ENCODE data around the gene SP4. TPM values are rescaled to one million over a fixed set of nuclear protein-coding genes. Genes with fewer than 3 reads are reported as not detected.

Gene SP4
- total RNA-seq, 2 donors from 2014 or later = 5.3 to 6.0 TPM

GRCh38 chr7:21538936-21539495, 111.1 kb downstream of the SP4 start:
- no peak for DNase-seq
- Histone ChIP-seq H3K36me3 (replicated peaks in 1 of 2; ENCODE audit: insufficient read depth in 1 of 2, low read depth in 2 of 2) (no peaks in the 10 kb centered on the region), H3K4me3 (no peak overlapping the region), H3K27ac (no peak overlapping the region), H3K9me3 (no peaks in the 10 kb centered on the region), H3K4me1 (peaks cover 15% of the 10 kb centered on the region), H3K27me3 (no peaks in the 10 kb centered on the region)
- intact Hi-C loops (cut with DNase I) = no loop called here
- TF ChIP-seq POLR2A (IDR thresholded peaks at IDR 0.05) = no peak
- TF ChIP-seq CTCF (IDR thresholded peaks at IDR 0.05) = no peak
- ATAC-seq = no peak
- WGBS, 2 donors = 79 to 87% methylated on average over 3 of the region's 3 CpGs

- Histone ChIP-seq H3K4me3 (peak within 1 kb of the TSS in 1 of 2 donors; percentile 36), H3K36me3 (replicated peaks in 1 of 2; ENCODE audit: insufficient read depth in 1 of 2, low read depth in 2 of 2) (no peaks in the 10 kb centered on the region), H3K4me1 (peaks cover 15% of the 10 kb centered on the region), H3K27me3 (no peaks in the 10 kb centered on the region), H3K27ac (no peak within 1 kb of the TSS), H3K9me3 (no peaks in the 10 kb centered on the region)
- ATAC-seq (peak; percentile 95), DNase-seq (peak; percentile 53 to 68 (median 56))
- intact Hi-C loops (cut with DNase I) = no loop called here
- TF ChIP-seq CTCF (IDR thresholded peaks at IDR 0.05) (peak in 1 of 7 experiments; percentile 22), POLR2A (IDR thresholded peaks at IDR 0.05) (peak in 1 of 3 donors; percentile 23)
- 0 to 2% methylated on average over 10 to 66 of the region's 66 CpGs for WGBS, 2 donors
Observed at GRCh38 chr7:21542891-21543527, 115.1 kb downstream of the SP4 start, which contains the start of gene DNAH11. Gene DNAH11 (plus strand): TSS chr7:21543039. CDS start chr7:21543246, 207 bp downstream.

GRCh38 chr7:21543528-21544302, 115.8 kb downstream of the SP4 start:
- H3K4me3 ChIP-seq = peak overlapping the region in 1 of 2 donors; percentile 36
- H3K27me3 ChIP-seq = no peaks in the 10 kb centered on the region
- 9 to 18% methylated on average over 18 to 31 of the region's 31 CpGs for WGBS, 2 donors
- intact Hi-C loops (cut with DNase I) = no loop called here
- no peak for ATAC-seq
- DNase-seq = peak in 2 of 4 donors; percentile 13
- no peaks in the 10 kb centered on the region for H3K36me3 ChIP-seq (replicated peaks in 1 of 2; ENCODE audit: insufficient read depth in 1 of 2, low read depth in 2 of 2)
- no peak overlapping the region for H3K27ac ChIP-seq
- H3K9me3 ChIP-seq = no peaks in the 10 kb centered on the region
- H3K4me1 ChIP-seq = peaks cover 15% of the 10 kb centered on the region
- no peak for TF ChIP-seq CTCF (IDR thresholded peaks at IDR 0.05)
- TF ChIP-seq POLR2A (IDR thresholded peaks at IDR 0.05) = no peak

GRCh38 chr7:21544303-21544656, 116.4 kb downstream of the SP4 start:
- Histone ChIP-seq H3K4me1 (peaks cover 15% of the 10 kb centered on the region), H3K4me3 (no peak overlapping the region), H3K27ac (no peak overlapping the region), H3K36me3 (replicated peaks in 1 of 2; ENCODE audit: insufficient read depth in 1 of 2, low read depth in 2 of 2) (no peaks in the 10 kb centered on the region), H3K9me3 (no peaks in the 10 kb centered on the region), H3K27me3 (no peaks in the 10 kb centered on the region)
- intact Hi-C loops (cut with DNase I) = no loop called here
- ATAC-seq (no peak), DNase-seq (no peak)
- TF ChIP-seq POLR2A (IDR thresholded peaks at IDR 0.05) (no peak), CTCF (IDR thresholded peaks at IDR 0.05) (no peak)
- 29 to 36% methylated on average over 3 of the region's 3 CpGs for WGBS, 2 donors

Data from body of pancreas (tissue), 4 donors.